Daoy (cell line): ENCODE results near the gene DENND1A. TPM values are rescaled to one million over a fixed set of nuclear protein-coding genes. Genes with fewer than 3 reads are reported as not detected.

ENCODE experiments used
- DNase-seq: peaks from one replicate; pipeline ENCODE4 v3.0.0-alpha.2; 2015; ENCODE audit warnings: low read depth
- total RNA-seq: library from RNA; depleted of rRNA; stranded (reverse); fragments of >200 nt; shearing (Covaris generic); gene quantifications from 2 replicates; pipeline ENCODE4 v1.2.3, GENCODE V29; 2014

The DENND1A gene
- total RNA-seq, 1 experiment from 2014 or later: 9.9 TPM

GRCh38 chr9:123426406-123426805 is 503.5 kb downstream of the DENND1A start:
- DNase-seq: no peak

GRCh38 chr9:123425836-123426365 is 504.0 kb downstream of the DENND1A start:
- no peak for DNase-seq

GRCh38 chr9:123425261-123425821 is 504.6 kb downstream of the DENND1A start:
- DNase-seq: no peak

GRCh38 chr9:123424552-123425225 is 505.2 kb downstream of the DENND1A start:
- no peak for DNase-seq

GRCh38 chr9:123424131-123424530 is 505.8 kb downstream of the DENND1A start:
- no peak for DNase-seq

- DNase-seq: no peak
These were observed 506.6 kb downstream of the DENND1A start for GRCh38 chr9:123423311-123423640.

- DNase-seq: no peak
These were observed 507.2 kb downstream of the DENND1A start for GRCh38 chr9:123422635-123423310.

GRCh38 chr9:123421801-123422455 is 508.0 kb downstream of the DENND1A start:
- DNase-seq: no peak

- no peak for DNase-seq
These were observed 508.7 kb downstream of the DENND1A start for GRCh38 chr9:123421186-123421585.

- no peak for DNase-seq
These were observed 509.3 kb downstream of the DENND1A start for GRCh38 chr9:123420592-123421111.

GRCh38 chr9:123419721-123420591 is 510.0 kb downstream of the DENND1A start:
- DNase-seq: no peak

- no peak for DNase-seq
These were observed 510.8 kb downstream of the DENND1A start for GRCh38 chr9:123419091-123419490.

GRCh38 chr9:123418506-123418905 is 511.4 kb downstream of the DENND1A start:
- no peak for DNase-seq

GRCh38 chr9:123418052-123418430 is 511.9 kb downstream of the DENND1A start:
- no peak for DNase-seq

GRCh38 chr9:123417289-123418051 is 512.5 kb downstream of the DENND1A start:
- no peak for DNase-seq

GRCh38 chr9:123416176-123416575 is 513.8 kb downstream of the DENND1A start:
- no peak for DNase-seq

GRCh38 chr9:123414936-123415930 is 514.7 kb downstream of the DENND1A start:
- DNase-seq: no peak

GRCh38 chr9:123414204-123414603 is 515.7 kb downstream of the DENND1A start:
- no peak for DNase-seq

GRCh38 chr9:123412171-123412820 is 517.6 kb downstream of the DENND1A start:
- DNase-seq: no peak
